ENCODE results near the gene PRDM16. TPM values are rescaled to one million over a fixed set of nuclear protein-coding genes. Genes with fewer than 3 reads are reported as not detected.

PRDM16 gene
- total RNA-seq, 1 donor from 2014 or later = 6.7 TPM

DNA sequence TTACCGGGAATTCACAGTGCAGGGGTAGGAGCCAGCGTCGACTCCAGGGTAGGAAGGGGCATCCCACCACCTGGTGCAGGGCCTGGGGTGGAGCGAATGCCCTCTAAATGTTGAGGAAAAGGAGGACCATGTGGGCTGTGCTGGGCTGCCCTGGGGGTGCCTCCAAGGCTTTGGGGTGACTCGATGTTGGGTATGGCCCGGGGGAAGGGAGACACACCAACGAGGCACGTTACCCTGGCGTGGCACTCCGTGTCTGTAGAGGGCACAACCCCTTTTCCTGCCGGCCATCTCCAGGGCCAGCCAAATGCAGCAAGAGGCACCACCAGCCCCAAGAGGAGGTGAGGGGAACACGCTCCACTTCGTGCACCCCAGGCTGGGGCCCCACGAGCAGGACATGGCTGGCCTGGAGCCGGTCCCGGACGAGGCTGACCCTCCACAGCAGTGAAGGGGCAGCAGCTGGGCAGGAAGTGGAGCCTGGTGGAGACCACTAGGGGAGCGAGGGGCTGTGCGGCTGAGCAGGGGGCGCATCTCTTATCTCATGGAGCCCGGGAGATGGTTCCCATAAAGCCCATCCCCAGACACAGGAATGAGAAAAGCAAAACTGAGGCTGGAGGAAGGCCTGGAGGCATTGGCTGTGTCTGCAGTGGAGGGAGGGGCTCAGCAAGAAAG is 36.5 kb upstream of the PRDM16 start:
- no peak for DNase-seq

DNA sequence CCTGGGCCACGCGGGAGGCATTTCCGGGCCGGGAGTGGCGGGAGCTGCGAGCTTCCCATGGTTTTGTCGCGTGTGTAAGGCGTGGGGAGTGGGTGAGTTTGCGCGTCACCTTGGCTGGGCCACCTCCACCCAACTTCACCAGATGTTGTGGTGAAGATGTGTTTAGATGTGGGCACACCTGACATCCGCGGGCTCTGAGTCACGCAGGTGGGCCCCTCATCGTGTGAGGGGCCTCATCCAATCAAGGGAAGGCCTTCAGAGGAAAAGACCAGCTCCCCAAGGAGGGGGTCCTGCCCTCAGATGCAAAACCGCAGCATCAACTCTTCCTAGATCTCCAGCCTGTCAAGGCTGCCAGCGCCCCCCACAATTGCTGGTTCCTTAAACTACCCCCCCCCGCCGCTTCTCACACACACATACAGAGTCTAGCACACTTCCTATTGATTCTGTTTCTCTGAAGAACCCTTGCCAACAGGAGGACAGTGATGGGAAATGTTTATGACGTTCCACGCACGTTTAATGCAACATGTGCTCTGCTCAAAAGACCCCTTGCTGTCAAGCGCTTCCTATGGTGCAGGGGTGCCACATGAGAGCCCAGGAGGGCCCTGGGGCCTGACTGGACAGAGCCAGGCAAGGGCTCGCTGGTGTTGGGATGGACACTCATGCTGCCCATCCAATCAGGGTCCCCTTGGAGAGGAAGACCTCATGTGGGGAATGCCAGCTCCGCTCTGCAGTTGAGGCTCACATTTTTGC is 35.8 kb upstream of the PRDM16 start:
- no peak for DNase-seq

DNA sequence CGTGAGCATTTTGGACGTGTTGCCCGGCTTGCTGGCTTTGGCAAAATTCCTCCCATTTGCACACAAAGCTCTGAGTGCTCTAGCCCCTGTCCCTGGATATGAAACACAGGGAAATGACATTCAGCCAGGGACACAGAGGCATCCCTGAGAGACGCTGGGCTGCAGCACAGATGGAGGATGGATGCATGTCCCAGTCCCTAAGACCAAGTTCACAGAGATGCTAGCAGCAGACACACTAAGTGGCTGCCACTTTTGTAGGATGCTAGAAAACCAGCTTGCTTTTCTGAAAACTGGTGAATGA is 35.3 kb upstream of the PRDM16 start:
- DNase-seq = no peak

DNA sequence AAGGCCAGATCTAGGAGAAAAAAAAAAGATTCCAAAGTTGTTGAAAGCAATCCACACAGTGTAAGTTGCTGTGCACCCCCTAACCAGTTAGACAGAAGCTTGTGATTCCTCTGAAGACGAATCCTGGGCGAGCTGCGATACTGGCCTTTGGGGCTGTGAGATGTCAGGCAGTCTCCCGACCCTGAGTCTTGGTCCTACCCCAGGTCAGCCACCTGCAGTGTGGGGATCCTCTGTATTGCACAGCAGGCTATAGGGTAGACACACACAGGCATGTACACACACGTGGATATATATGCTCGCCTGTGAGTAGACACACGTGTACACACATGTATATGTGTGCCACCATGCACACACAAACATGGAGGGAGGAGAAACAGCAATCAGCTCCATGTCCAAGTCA is 34.8 kb upstream of the PRDM16 start:
- DNase-seq = no peak

DNA sequence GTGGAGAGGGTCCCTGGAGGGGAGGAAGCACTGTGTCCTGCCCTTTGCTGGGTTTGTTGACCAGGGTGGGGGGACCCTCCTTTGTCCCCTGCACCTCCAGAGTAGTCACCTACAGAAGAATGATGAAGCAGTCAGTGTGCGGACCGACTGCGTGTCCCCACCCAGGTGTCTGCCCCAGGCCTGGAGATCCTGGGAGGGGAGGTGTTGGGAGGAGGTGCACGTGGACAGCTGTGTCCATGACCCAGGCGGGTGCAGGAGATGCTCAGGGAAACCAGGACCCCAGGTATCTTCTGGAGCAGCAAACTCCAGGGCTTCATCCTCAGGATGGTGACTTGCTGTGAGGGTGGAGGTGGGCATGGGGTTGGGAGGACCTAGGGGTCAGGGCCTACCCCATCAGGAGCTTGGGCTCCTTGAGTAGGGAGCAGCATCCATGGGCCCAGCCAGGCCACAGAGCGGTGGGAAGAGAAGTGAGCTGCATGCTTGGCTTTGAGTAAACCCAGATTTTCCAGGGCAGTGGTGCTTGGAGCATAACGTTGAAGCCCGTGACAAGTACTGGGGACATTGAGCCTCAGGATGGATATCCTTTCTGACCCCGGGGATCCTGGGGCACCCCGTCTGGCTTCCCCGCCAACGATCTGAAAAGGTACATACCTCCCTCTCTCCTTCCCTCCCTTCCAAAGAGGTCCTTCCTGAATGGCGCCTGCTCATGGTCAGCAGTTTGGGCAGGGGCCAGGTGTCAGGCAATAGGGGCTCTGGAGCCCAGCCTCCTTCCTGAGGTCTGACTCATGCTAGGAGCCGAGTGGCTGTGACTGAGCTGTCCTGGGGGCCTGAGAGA is 34.1 kb upstream of the PRDM16 start:
- DNase-seq = no peak

DNA sequence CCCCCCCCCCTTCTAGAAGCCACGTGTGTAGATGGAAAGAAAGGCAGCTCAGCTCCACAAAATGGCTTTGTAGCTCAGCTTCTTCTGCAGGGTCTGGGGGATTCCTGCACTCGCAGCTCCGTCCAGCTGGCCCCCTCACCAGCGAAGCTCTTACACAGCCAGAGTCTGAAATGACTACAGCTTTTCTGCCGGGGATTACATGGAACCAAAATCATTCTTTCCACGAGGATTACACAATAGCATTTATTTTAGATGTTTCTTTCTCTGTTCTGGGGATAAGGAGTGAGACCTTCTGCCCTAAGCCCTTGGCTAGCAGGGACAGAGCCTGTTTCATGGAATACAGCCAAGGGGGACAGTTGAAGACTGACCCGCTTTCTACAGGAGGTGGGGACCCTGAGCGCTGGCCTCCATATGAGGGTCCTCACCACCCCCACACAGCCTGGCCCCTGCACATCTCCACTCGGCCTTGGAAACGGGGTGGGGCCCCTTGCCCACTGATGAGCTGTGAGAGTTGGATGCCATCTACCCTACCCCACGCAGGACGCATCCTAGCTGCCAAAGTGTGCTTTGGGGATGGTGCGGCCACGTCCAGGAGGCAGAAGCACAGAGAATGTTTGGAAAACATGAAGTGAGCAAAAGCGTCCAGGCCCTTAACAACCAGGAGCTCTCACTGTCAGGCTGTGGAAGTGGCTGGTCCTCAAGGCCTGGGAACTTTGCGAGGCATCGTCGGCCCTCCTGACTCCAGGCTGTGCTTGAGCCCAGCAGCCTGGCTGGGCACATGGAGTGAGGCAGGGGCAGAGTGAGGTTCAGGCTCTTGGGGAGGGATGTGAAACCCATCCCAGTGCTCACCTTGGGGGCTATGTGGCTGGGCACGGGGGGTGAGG is 33.2 kb upstream of the PRDM16 start:
- DNase-seq = no peak

DNA sequence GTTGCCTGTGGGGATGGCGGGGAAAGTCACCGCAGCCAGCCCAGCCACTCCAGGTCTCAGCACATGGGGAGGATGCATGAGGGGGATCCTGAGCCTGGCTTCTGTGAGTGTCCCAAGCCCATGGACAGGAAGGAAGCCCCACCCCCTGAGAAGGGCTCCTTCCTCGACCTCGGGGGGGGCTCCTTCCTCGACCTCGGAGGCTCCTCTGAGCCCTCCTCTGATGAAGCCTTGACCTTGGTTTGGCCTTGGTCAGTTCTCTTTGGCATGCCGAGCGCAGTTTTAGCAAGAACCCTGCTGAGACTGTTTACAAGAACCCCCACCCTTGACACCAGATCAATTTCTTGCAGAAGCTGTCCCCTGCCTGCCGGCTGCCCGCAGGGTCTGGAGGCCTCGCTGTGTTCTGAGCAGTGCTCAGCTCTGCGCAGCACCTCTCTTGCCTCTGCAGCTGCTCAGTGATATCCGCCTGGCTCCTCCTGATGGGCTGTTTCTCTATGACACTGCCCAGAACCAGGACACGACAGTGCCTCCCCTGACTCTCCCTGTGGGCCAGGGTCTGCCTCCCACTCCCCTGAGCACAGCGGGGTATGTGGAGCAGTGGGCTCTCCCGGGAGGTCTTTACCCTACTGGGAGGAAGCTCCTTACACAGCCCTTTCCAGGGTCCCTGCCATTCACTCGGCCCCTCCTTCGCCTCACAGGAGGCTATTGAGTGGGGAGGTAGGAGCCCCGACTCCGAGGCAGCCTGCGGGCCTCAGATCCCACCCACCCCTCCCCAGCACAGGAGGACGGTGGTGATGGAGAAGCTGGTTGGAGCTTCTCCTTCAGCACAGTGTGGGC is 32.3 kb upstream of the PRDM16 start:
- no peak for DNase-seq

DNA sequence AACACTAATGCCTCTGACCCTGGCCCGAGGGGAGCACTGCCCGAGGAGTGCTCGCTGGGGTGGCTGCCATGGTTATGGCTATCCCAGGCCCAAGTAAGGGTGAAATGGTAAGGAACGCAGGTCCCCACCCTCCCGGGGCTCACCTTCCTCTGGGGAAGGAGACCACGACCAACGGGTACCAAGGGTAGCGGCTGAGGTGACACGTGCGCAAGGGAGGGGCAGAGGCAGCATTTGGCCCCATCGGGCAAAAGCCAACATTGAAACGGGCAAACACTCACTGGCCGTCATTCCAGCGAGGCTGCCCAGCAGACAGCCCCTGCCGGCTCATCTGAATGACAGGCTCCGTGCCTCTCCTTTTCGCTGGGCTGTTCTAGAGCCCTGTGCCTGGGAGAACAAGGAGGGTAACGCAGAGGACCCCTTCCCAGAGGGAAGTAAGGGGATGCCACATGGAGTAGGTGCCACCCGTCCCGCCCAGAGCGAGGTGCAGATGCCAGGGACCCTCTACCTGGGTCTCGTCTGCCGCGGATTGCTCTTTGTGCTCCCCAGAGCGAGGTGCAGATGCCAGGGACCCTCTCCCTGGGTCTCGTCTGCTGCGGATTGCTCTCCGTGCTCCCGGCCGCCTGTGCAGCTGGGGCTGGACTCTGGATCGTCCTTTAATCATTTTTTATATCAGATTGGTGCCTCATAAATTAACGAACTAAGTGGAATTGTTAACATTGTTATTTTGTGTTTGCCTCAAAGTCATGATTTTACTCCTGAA is 31.5 kb upstream of the PRDM16 start:
- DNase-seq = no peak

DNA sequence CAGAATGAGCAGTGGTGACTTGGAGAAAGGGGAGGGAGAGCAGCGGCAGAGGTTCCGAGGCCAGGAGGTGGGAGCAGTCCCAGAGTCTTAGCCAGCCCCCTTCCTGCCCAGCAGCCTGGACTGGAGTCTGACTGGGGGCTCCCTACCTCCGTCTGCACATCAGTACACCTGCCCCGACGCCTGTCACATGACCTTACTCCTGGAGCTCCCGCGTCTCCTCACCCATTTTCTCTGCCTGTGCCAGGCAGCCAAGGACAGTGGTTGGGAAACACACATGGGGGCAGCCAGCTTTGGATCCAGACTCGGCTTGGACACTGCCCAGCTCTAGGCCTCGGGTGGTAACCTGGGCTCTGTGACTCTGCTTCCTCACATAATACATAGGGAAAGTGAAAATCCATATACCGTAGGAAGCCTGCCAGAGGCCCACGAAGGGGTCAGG is 30.9 kb upstream of the PRDM16 start:
- DNase-seq = no peak

DNA sequence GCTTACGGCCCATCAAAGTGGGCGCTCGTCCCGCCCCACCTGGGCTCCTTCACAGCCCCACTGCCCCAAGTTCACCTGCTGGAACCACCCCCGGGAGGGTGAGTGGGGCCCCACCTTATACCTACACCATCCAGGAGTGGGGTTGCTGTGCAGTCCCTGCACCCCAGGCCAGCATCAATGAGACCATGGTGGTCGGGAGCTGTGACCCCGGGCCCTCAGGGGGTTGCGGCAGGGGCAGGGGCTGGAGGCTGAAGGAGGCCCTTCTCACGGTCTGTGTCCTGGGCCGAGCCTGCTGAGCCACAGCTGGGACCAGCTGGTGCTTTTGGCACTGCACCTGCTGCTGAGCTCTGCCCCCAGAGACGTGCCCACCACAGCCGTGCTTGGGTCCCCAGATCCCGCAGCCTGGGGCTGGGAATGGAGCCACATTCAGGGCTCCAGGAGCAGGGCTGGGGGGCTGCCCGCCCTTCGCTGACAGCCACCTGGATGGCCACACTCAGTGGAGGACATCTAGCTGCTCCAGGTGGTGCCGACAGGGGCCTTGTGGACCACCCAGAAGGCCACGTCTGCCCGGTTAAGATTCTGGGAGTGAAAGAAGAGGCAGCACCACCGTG is 30.3 kb upstream of the PRDM16 start:
- no peak for DNase-seq

DNA sequence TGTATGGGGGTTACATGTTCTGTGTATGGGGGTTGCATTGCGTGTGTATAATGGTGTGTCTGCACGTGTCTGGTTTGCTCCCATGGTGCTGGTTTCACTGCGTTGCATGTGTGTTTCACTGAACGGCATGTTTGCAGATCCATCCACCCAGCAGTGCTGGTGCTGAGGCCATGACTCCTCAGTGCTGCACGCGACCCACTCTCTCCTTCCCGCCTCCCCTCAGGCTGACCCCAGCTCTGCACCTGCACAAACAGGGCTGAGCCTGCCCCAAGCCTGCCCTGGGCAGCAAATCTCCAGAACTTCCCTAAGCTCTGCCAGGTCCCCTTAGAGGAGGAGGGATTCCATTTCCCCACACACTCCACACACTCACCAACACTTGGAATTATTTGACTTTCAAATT is 29.0 kb upstream of the PRDM16 start:
- DNase-seq = no peak

DNA sequence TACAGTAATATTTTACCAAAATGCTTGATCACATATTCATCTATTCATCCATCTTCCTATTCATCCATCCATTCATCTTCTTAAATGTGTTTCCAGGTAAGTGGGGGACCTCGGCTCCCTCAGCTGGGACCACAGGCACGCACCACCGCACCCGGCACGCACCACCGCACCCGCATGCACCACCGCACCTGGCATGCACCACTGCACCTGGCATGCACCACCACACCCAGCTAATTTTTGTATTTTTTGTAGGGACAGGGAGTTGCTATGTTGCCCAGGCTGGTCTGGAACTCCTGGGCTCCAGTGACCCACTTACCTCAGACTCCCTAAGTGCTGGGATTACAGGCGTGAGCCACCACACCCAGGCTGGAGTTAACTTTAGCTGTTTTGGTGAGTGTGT is 26.5 kb upstream of the PRDM16 start:
- DNase-seq = no peak

DNA sequence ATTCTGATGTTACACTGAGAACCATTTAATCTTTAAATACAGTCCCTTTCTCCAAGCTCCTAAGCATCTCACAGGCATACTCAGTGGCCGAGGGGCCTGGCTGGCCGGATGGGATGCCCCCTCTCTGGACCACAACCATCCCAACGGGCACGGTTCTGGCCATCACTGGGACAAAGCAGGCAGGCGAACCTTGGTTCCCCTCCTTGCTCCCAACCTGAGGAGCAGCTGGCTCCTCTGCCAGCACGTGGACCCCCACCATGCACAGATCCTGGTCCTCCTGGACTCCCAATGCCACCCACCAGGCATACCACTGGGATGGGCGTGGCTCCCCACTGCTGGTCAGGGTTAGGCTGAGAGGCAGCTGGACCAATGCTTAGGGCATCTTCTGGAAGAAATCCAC is 19.8 kb upstream of the PRDM16 start:
- no peak for DNase-seq

DNA sequence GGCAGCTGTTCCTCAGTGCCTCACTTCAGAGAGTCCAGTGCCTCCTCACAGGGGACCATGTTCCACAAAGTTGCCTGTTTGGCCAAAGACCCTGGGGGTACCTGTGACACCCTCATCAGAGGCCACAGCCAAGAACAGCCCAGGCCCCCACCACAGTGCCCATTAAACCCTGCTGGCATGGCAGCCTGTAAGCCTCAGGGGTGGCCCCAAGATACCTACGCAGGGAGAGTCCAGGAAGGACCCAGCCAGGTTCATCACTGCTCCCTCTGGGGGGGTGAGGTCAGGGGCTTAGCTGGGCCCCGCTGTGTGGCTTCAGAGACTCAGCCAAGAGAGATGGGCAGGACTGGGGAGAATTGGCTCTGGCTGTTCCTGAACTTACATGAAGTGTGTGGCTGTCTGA is 19.1 kb upstream of the PRDM16 start:
- no peak for DNase-seq

DNA sequence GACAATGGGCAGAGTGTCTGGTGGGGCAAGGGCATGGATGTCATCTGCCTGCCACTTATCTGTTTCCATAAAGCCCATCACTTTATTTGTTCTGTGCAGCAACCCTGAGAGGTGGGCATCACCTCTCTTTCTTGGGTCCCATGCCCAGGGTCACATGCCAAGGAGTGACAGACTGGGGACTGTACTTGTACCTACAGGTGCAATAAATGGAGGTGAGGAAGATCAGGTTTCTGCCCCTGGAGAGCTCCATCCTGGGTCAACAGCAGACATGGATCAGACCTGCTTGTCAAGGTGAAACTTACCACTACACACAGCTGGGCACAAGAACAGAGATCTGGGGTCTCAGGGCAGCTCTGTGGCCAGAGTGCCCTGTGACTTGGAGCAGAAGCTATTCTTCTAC is 18.4 kb upstream of the PRDM16 start:
- DNase-seq = no peak

DNA sequence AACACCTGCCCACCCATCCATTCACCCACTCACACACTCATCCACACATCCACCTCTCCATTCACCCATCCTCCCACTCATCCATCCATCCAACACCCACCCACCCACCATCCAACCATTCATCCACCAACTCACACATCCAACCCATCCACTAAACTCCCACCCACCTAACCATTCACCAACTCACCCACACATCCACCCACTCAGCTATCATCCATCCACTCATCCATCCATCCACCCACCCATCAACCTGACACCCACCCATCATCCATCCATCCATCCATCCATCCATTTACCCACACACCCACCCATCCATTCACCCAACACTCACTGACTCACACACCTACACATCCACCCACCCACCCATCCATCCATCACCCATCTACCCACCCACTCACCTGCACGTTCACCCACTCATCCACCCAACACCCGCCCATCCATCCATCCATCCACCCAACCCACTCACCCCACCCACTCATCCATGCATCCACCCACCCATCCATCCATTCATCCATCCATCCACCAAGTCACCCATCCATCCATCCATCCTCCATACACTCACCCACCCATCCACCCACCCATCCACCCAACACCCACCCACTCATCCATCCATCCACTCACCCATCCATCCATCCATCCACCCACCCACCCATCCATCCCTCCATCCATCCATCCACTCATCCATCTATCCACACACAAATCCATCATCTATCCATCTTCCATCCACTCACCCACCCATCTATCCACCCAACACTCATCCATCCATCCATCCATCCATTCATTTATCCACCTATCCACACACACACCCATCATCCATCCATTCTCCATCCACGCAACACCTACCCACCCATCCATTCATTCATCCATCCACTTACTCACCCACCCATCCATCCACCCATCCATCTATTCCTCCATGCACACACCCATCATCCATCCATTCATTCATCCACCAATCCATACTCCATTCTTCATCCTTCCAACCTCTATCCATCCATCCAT is 17.4 kb upstream of the PRDM16 start:
- DNase-seq = no peak

DNA sequence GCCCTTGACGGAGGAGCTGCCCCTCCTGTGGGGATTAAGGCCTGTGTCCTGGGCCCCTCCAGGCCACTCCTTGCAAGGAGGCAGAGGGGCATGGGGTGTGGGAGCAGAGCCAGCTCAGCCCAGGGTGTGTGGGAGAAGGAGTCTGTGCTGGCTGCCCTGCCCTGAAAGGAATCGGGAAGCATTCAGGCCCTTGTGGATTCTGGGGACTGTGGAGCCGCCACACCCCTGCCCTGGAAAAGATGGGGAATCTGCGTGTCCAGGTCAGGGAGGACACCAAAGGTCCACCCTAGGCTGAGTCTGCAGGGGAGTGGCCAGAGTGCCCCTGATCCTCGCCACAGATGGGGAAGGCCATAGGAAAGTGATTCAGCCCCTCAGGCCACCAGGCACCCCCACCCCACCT is 16.5 kb upstream of the PRDM16 start:
- no peak for DNase-seq

DNA sequence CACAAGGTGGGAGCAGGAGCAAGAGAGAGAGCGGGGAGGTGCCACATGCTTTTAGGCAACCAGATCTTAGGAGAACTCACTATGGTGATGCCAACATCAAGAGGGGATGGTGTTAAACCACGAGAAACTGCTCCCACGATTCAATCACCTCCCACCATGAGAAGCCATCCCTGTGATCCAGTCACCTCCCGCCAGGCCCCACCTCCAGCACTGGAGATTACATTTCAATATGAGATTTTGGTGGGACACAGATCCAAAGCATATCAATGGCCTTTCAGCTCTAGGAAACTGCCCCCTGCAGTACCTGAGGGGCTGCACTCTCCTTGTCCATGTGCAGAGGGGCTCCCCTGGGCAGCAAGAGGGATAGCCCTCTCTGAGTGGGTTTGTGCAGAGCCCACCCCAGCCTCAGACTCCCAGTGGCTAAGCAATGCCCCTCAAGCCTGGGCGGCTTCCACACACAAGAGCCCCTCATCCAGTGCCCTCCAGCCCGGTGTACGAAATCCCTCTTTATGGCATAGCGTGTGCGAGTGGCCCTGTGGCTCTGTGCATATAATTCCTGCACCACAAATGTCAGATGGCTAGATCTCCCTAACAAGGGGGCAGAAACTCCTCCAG is 15.5 kb upstream of the PRDM16 start:
- no peak for DNase-seq

DNA sequence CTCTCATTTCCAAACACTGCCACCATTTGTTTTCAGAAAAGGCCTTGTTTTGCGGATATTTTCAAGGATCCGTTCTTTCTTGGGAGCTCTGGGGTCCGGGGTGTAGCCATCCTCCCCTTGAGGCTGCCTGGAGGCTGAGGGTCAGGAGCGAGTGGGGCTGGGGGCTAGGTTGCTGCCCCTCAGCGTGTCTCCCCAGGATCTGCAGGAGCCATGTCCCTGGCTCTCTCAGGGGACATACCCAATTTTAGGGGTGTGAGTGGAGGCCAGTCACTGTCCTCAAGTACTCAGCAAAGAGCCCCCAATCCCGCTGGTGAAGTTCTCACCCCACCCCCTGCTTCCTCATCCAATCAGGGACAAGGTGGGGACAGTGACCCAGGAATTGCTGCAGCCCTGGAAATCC is 15.0 kb upstream of the PRDM16 start:
- DNase-seq = no peak

Measured in occipital lobe (tissue), 2 donors.